ENCODE data around the gene HRH3. TPM values are rescaled to one million over a fixed set of nuclear protein-coding genes. Genes with fewer than 3 reads are reported as not detected.

Gene HRH3
- total RNA-seq, 1 experiment from 2014 or later, result 1.8 TPM

DNA sequence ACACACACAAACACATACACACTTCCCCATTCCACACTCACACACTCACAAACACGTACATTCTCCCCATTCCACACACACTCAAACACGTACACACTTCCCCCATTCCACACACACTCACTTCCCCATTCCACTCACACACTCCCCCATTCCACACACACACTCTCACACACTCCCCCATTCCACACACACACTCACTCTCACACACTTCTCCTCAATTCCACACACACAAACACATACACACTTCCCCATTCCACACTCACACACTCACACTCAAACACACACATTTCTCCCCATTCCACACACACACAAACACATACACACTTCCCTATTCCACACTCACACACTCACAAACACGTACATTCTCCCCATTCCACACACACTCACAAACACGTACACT lies 9.6 kb upstream of the HRH3 start:
- Mint-ChIP-seq H3K36me3 (ENCODE audit: insufficient read depth in 1 of 3, low read depth in 3 of 3) (no peaks in the 10 kb centered on the region), H3K9me3 (peaks cover 0 to 3% of the 10 kb centered on the region in 2 experiments; a peak in 2 of 5 replicates), H3K4me3 (no peak overlapping the region), H3K27ac (no peak overlapping the region), H3K27me3 (ENCODE audit: low read depth) (peaks cover 31% of the 10 kb centered on the region), H3K4me1 (peaks cover 2% of the 10 kb centered on the region in 2 experiments; a peak in 2 of 4 replicates)
- H2BK20ac ChIP-seq (ENCODE audit: low read depth, low read length, poor library complexity, severe bottlenecking), result no peak overlapping the region
- no peaks in the 10 kb centered on the region for H3K9me3 ChIP-seq (ENCODE audit: control insufficient read depth, low read depth, low read length)
- no peak overlapping the region for H3K56ac ChIP-seq (ENCODE audit: insufficient read length, low read depth, low read length)
- DNase-seq, result no peak
- no peak overlapping the region for H3T11ph ChIP-seq (ENCODE audit: low read length)
- no peak overlapping the region for H4K91ac ChIP-seq (ENCODE audit: insufficient read length, low read depth, low read length)
- H3K23ac ChIP-seq (ENCODE audit: insufficient read length, low read depth, low read length), result no peak overlapping the region
- H3K9ac ChIP-seq (ENCODE audit: extremely low read depth, insufficient read length, low read length), result no peak overlapping the region
- H4K5ac ChIP-seq (ENCODE audit: insufficient read length, low read depth, low read length), result no peak overlapping the region
- H2BK5ac ChIP-seq (ENCODE audit: insufficient read length, low read length), result no peak overlapping the region
- no peak overlapping the region for H3K14ac ChIP-seq (ENCODE audit: insufficient read depth, low read length)
- no peaks in the 10 kb centered on the region; the same call in 1 of the 2 replicates for H3K4me1 ChIP-seq (ENCODE audit: insufficient read depth, low read length)
- TF ChIP-seq, protein P1, sequence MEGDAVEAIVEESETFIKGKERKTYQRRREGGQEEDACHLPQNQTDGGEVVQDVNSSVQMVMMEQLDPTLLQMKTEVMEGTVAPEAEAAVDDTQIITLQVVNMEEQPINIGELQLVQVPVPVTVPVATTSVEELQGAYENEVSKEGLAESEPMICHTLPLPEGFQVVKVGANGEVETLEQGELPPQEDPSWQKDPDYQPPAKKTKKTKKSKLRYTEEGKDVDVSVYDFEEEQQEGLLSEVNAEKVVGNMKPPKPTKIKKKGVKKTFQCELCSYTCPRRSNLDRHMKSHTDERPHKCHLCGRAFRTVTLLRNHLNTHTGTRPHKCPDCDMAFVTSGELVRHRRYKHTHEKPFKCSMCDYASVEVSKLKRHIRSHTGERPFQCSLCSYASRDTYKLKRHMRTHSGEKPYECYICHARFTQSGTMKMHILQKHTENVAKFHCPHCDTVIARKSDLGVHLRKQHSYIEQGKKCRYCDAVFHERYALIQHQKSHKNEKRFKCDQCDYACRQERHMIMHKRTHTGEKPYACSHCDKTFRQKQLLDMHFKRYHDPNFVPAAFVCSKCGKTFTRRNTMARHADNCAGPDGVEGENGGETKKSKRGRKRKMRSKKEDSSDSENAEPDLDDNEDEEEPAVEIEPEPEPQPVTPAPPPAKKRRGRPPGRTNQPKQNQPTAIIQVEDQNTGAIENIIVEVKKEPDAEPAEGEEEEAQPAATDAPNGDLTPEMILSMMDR (conservative IDR thresholded peaks at IDR 0.05), result no peak
- no peaks in the 10 kb centered on the region for H3K79me2 ChIP-seq (ENCODE audit: insufficient read depth, low read length)
- H3K23me2 ChIP-seq (ENCODE audit: insufficient read length, low read depth, low read length, poor library complexity, severe bottlenecking), result no peaks in the 10 kb centered on the region
- H3K79me1 ChIP-seq (ENCODE audit: insufficient read depth, low read depth, low read length, poor library complexity, severe bottlenecking), result no peaks in the 10 kb centered on the region
- no peak overlapping the region for H4K8ac ChIP-seq (replicated peaks; ENCODE audit: insufficient read length, low read depth, low read length)
- H4K20me1 ChIP-seq (ENCODE audit: control insufficient read depth, insufficient read depth, insufficient read length), result no peaks in the 10 kb centered on the region
- no peak overlapping the region for H3K4ac ChIP-seq (ENCODE audit: low read depth, low read length)
- H2AFZ ChIP-seq (ENCODE audit: low read length), result no peak overlapping the region
- no peak overlapping the region for H3K18ac ChIP-seq (ENCODE audit: insufficient read length, low read depth, low read length)
- no peak overlapping the region for H2AK5ac ChIP-seq (ENCODE audit: insufficient read length, low read length)
- no peak overlapping the region for H2BK120ac ChIP-seq (ENCODE audit: low read depth, low read length, poor library complexity, severe bottlenecking)
- H2BK15ac ChIP-seq (ENCODE audit: low read depth, low read length), result no peak overlapping the region
- no peaks in the 10 kb centered on the region for H3K27me3 ChIP-seq (ENCODE audit: insufficient read depth, low read length)
- WGBS (ENCODE audit: extremely low coverage, insufficient read length, low lambda C conversion rate), result 100% methylated on average over 4 of the region's 4 CpGs
- H3K4me2 ChIP-seq (ENCODE audit: insufficient read depth, insufficient read length, low read length), result no peak overlapping the region
- no peak overlapping the region for H2BK12ac ChIP-seq (ENCODE audit: insufficient read length, low read depth, low read length)
- H3K27ac ChIP-seq (ENCODE audit: insufficient read length, low read depth, low read length), result no peak overlapping the region
